T-helper 2 cell (primary cell): ENCODE results near the gene MUS81.

Experiments
- DNase-seq, 5 experiments: peaks; one replicate each; pipeline versions ENCODE4 v3.0.0 to v3.0.0-alpha.2; 2012 to 2022

MUS81 gene

GRCh38 chr11:65873318-65874156 lies 13.3 kb downstream of the MUS81 start:
- DNase-seq: peak; percentile 90 to 96 (median 93)

DNA sequence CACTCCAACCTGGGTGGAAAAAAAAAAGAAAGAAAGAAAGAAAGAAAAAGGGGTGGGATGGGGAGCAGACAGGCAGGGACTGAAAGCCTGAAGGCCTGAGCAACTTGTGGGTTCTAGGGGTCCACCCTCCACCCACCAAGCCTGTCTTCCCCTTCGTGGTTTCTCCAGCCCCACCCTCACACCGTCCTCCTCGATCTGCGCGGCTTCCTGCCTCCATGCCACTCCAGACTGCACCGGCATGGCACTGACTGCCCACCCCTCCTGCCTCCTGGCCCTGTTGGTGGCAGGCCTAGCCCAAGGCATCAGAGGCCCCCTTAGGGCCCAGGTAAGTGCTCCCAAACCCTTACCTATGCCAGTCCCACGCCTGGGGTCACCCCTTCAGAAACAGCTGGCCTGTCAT lies 19.4 kb downstream of the MUS81 start, which contains the start of gene CTSW:
TSS of gene CTSW (plus strand) at position 221 of the 400 bp plus-strand sequence. CDS start at position 239, 18 bp downstream.
- DNase-seq: peak in 2 of 5 experiments; percentile 57 to 60

- DNase-seq: no peak
Observed at GRCh38 chr11:65880027-65880426, 19.8 kb downstream of the MUS81 start.

GRCh38 chr11:65880844-65881421 lies 20.7 kb downstream of the MUS81 start:
- DNase-seq: peak in 1 of 5 experiments; percentile 36

GRCh38 chr11:65882120-65883057 lies 22.2 kb downstream of the MUS81 start:
- DNase-seq: no peak

GRCh38 chr11:65883058-65883761 lies 23.0 kb downstream of the MUS81 start:
- no peak for DNase-seq

- DNase-seq: no peak
Observed at GRCh38 chr11:65883786-65884715, 23.8 kb downstream of the MUS81 start.

DNA sequence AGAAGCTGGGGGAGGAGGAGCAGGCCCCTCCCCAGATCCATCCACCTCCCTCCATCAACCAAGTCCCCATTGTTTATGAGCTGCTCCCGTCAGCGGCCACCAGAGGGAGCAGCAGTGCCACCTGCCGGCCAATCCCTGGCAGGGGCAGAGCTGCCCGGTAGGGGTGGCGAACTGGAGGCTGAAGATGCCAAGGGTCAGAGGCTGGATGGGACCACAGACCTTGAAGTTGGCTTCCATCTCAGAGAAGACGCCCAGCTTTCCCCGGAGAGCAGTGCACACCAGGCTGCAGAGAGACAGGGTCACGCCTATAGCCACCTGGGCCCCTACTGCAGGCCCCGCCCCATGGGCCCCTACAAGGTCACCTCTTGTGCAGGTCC lies 24.5 kb downstream of the MUS81 start:
- peak; percentile 67 to 80 (median 75) for DNase-seq

DNA sequence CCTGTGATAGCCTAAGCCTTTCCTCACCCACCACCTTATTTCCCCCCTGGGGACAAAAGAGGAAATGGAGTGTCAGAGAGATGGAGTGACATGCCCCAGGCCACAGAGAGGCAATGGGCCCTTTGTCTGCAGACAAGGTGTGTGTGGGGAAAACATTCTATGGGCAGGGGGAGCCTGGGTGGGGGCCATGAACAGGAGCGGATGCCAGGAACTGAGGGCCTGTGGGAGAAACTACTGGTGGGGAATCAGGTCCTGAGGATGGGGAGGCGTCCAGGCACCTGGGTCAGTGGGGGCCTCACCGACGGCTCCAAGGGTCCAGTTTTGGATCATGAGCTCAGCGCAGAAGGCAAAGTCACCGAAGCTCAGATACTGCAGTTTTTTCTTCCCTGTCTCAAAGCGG lies 25.0 kb downstream of the MUS81 start:
- no peak for DNase-seq

DNA sequence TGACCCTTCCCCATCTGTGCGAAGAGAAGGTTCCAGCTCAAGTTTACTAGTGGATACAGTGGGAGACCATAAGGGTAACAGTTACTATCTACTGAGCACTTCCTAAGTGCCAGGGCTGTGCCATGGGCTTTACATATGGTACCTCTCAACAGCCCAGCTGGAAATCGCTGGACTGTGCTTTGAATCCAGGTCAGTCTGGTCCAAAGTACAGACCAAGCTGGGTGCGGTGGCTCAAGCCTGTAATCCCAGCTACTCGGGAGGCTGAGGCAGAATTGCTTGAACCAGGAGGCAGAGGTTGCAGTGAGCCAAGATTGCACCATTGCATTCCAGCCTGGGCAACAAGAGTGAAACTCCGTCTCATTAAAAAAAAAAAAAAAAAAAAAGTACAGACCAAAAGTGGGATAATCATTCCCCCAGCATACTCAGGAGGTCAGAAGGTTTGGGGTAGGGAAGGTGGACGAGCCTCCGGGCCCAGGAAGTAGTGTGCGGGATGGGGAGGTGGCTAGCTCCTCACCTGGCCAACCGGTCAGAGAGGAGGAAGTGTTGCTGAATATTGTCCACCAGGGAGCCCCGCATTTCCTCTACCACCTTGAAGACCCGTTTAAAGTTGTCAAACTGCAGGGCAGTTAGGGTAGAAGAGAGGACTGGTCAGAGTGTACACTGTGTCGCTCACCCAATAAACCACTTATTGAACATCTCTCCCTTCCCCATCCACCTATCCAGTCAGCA lies 25.7 kb downstream of the MUS81 start:
- DNase-seq: no peak

DNA sequence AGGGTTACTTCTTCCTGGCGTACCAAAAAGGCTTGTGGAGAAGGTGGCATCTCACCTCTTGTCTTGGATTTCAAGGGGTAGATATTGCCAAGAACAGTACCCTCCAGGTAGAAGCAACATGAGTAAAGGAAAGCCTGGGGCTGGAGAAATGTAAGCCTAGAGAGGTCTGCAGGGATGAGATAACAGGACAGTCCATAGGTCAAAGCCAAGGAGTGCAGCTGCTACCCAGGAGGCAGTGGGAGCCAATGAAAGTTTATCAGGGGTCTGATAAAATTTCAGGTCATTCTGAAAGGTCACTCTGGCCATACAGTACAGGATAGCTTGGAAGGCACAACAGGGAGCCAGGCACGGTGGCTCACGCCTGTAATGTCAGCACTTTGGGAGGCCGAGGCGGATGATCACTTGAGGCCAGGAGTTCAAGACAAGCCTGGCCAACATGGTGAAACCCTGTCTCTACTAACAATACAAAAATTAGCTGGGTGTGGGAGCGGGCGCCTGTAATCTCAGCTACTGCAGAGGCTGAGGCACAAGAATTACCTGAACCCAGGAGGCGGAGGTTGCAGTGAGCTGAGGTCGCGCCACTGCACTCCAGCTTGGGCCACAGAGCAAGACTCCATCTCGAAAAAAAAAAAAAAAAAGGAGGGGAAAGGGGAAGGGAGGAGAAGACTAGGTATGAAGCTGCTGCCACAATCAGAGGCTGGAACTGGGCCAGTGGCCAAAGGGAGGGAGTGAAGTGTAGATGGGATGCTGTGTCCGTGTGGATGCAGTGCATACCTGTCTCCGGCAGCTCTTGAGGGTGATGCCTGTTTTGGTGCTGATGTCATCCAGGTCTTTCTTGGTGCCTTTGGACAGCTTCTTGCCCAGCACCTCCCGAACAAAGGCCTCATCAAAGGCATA lies 26.8 kb downstream of the MUS81 start:
- no peak for DNase-seq

DNA sequence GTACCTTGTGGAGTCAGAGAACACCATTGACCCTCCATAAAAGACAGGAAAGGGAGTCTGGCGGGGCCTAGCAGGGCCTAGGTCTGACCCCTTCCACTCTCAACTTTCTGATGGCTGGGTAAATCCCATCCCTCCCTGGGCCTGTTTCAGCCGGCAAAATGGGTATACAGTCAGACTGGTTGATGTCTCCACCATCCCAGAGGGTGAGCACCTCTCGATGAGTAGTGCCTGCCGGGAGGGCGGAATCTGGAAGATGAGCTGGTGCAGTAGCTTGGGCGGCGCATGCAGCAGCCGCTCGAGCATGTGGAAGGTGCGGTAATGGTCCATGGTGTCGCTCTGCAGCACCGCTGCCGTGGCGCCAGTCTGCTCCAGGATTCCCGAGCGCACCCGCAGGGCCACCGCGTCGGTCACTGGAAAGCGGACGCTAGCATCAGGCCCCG lies 27.5 kb downstream of the MUS81 start:
- DNase-seq: peak in 1 of 5 experiments; percentile 44

DNA sequence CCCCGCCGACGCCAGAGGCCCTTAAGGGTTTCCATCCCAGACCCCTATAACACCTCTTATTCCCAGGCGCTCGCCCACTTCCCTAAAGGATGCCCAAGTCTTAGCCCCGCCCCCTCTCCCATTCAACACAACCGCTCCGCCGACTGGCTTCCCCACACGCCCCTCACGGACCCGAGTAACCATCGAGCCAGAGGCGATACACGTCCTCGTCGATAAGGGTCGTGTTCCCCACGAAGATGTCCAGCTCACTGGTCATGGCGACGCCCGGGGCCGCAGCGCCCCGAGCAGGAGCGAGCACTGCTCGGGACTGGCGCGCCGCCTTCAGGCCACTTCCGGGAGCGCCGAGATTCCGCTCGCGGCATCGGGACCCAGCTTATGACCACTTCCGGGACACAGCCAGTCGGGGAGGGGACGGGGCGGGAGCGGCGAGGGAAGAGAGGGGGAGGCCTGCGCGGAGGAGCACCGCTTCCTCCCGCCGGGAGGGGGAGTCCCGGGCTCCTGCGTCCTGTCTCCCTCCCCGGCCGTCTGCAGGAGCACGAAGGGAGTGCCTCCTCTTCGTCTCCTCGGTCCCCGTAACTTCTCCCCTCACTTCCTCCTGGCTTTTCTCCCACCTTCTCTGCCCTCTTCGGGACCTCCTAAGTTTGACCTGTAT lies 28.1 kb downstream of the MUS81 start, which contains the start of gene FIBP:
TSS of gene FIBP (minus strand) at position 309 of the 652 bp plus-strand sequence. CDS start at position 256, 53 bp downstream.
- peak; percentile 87 to 98 (median 95) for DNase-seq

DNA sequence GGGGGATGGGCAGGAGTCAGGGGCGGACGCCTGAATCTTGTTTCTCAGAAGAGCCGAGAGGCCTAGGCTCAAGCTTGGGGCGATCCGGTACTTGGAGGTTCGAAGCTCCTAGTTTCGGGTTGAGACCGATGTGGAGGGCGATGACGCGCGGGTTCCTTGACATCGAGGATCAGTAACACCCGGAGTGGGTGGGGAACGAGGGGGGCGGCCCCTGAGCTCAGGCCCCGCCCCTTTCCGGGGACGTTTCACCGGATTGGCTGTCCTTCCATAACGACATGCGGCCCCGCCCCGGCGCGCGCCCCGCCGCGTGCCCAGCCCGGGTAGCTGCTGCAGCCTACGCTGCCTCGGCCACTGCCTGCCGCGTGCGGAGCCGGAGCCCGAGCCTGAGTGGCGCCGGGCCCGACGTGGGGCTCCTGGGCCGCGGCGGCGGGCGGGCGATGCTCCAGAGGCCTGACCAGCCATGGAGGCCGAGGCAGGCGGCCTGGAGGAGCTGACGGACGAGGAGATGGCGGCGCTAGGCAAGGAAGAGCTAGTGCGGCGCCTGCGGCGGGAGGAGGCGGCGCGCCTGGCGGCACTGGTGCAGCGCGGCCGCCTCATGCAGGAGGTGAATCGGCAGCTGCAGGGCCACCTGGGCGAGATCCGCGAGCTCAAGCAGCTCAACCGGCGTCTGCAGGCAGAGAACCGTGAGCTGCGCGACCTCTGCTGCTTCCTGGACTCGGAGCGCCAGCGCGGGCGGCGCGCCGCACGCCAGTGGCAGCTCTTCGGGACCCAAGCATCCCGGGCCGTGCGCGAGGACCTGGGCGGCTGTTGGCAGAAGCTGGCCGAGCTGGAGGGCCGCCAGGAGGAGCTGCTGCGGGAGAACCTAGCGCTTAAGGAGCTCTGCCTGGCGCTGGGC lies 30.3 kb downstream of the MUS81 start, which contains the start of gene CCDC85B:
TSS of gene CCDC85B (plus strand) at position 350 of the 895 bp plus-strand sequence. CDS start at position 461, 111 bp downstream.
- DNase-seq: peak; percentile 96 to 98 (median 97)

DNA sequence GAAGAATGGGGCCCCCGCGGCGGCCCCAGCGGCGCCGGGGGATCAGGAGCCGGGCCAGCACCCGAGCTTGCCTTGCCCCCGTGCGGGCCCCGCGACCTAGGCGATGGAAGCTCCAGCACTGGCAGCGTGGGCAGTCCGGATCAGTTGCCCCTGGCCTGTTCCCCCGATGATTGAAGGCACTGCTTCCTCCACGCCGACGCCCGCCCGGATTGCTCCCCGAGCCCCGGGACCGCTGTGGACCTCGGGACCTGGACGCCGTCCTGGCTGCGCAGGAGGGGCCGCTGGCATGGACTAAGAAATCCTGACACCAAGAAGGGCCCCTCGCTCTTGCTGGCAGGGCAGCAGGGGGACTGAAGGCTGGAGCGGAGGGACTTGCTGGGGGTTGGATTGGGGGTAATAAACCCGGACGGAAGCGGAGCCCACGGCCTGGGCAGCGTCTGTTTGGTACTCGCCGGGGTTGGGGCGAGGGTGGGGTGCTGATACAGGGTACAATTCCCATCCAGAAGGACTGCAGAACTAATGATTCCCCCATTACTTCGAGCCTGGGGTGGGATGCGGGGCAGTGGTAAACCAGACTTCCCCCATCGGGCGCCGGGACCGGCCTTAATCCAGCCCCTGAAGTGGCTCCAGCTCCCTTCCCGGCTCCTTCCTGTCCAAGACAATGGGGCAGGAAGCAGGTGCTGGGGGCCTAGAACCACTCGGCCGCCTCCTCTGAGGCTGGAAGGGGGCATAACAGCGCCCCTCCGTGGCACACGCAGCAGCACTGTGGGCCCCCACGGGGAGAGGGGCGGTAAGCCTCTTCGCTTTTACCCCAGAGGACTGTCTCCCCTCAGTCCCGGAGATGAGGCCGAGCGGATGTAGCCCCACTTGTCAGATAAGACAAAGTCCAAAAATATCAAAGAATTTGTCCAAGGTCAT lies 31.2 kb downstream of the MUS81 start:
- DNase-seq: peak in 1 of 5 experiments; percentile 46

- DNase-seq: peak in 1 of 5 experiments; percentile 58
Observed at GRCh38 chr11:65892137-65892540, 31.9 kb downstream of the MUS81 start.
